Left hindlimb (tissue), 1 donor: ENCODE data around the gene ATPAF2.

Experiments
- DNase-seq: peaks from one replicate; pipeline ENCODE4 v3.0.0-alpha.2; 2018

Gene ATPAF2

GRCh38 chr17:18038861-18039534 lies at the start of gene ATPAF2, which contains the start of gene GID4:
Gene ATPAF2, minus strand, starts transcription at chr17:18039168. Its CDS starts 155 bp downstream, at chr17:18039013.
Gene GID4, plus strand, starts transcription at chr17:18039408. Its CDS starts 57 bp downstream, at chr17:18039465.
- peak; percentile 100 for DNase-seq

- DNase-seq = peak; percentile 94
Observed at GRCh38 chr17:18087610-18088491, 48.9 kb upstream of the ATPAF2 start, which contains the start of gene DRG2. Gene DRG2, plus strand, starts transcription at chr17:18087948. Its CDS starts 76 bp downstream, at chr17:18088024.

GRCh38 chr17:18084256-18084655 lies 45.3 kb upstream of the ATPAF2 start:
- no peak for DNase-seq

GRCh38 chr17:18079543-18079942 lies 40.6 kb upstream of the ATPAF2 start:
- DNase-seq = no peak

GRCh38 chr17:18076936-18077335 lies 38.0 kb upstream of the ATPAF2 start:
- DNase-seq = no peak

- no peak for DNase-seq
Observed at GRCh38 chr17:18074566-18075272, 35.8 kb upstream of the ATPAF2 start.

GRCh38 chr17:18071751-18072150 lies 32.8 kb upstream of the ATPAF2 start:
- no peak for DNase-seq

GRCh38 chr17:18070861-18071340 lies 31.9 kb upstream of the ATPAF2 start:
- peak; percentile 37 for DNase-seq

- no peak for DNase-seq
Observed at GRCh38 chr17:18069101-18069500, 30.1 kb upstream of the ATPAF2 start.

- no peak for DNase-seq
Observed at GRCh38 chr17:18066866-18067265, 27.9 kb upstream of the ATPAF2 start.

GRCh38 chr17:18065546-18065945 lies 26.6 kb upstream of the ATPAF2 start:
- DNase-seq = no peak

- DNase-seq = no peak
Observed at GRCh38 chr17:18064053-18064452, 25.1 kb upstream of the ATPAF2 start.

GRCh38 chr17:18059283-18059682 lies 20.3 kb upstream of the ATPAF2 start:
- no peak for DNase-seq

- no peak for DNase-seq
Observed at GRCh38 chr17:18056214-18056613, 17.2 kb upstream of the ATPAF2 start.

GRCh38 chr17:18055597-18055996 lies 16.6 kb upstream of the ATPAF2 start:
- DNase-seq = no peak

GRCh38 chr17:18045691-18046350 lies 6.9 kb upstream of the ATPAF2 start:
- no peak for DNase-seq

GRCh38 chr17:18044609-18045008 lies 5.6 kb upstream of the ATPAF2 start:
- no peak for DNase-seq

- no peak for DNase-seq
Observed at GRCh38 chr17:18043491-18043890, 4.5 kb upstream of the ATPAF2 start.

GRCh38 chr17:18042983-18043382 lies 4.0 kb upstream of the ATPAF2 start:
- DNase-seq = no peak

- no peak for DNase-seq
Observed at GRCh38 chr17:18041776-18042175, 2.8 kb upstream of the ATPAF2 start.

GRCh38 chr17:18040261-18040858 lies 1.4 kb upstream of the ATPAF2 start:
- no peak for DNase-seq
